Activated B cell treated with CpG ODN at 0.5 μM for 24 hours (primary cell): ENCODE data around the gene PCDH9. TPM values are rescaled to one million over a fixed set of nuclear protein-coding genes. Genes with fewer than 3 reads are reported as not detected.

Experiments
- ATAC-seq: fragments of 200-7000 bp; cut with Tn5 transposase; one replicate; pipeline ENCODE4 v1.10.0; 2021; ENCODE audit warnings: low read depth, mild to moderate bottlenecking, moderate library complexity
- CTCF ChIA-PET: fragments of 350-600 bp; sonication (Branson Sonifier 250); formaldehyde crosslinking; loops from one replicate; lab custom pipeline; 2021; ENCODE audit warnings: antibody characterized with exemption; lab: Charles Lee
- POLR2A ChIA-PET: fragments of 350-600 bp; sonication (Branson Sonifier 250); formaldehyde crosslinking; loops from one replicate; lab custom pipeline; 2021; ENCODE audit warnings: antibody characterized with exemption; lab: Charles Lee
- DNase-seq: peaks from one replicate; pipeline ENCODE4 v3.0.0; 2022
- H3K27ac Mint-ChIP-seq: one replicate; pipeline ENCODE4 v1.8.0; 2020; ENCODE audit warnings: mixed read lengths
- H3K27me3 Mint-ChIP-seq: one replicate; pipeline ENCODE4 v1.8.0; 2021; ENCODE audit warnings: mixed read lengths
- H3K36me3 Mint-ChIP-seq: one replicate; pipeline ENCODE4 v1.8.0; 2021; ENCODE audit warnings: low read depth, mixed read lengths
- H3K4me1 Mint-ChIP-seq: one replicate; pipeline ENCODE4 v1.8.0; 2021; ENCODE audit warnings: mixed read lengths
- H3K4me3 Mint-ChIP-seq: one replicate; pipeline ENCODE4 v1.8.0; 2020; ENCODE audit warnings: mild to moderate bottlenecking, mixed read lengths
- H3K9me3 Mint-ChIP-seq: one replicate; pipeline ENCODE4 v1.8.0; 2020; ENCODE audit warnings: mixed read lengths
- CTCF ChIP-seq: fragments of 200-600 bp; IDR thresholded peaks from one replicate; pipeline ENCODE4 v1.8.0; 2022; ENCODE audit warnings: antibody characterized with exemption, mild to moderate bottlenecking
- intact Hi-C: fragments of 100-400 bp; cut with micrococcal nuclease; formaldehyde crosslinking; loops from one replicate; pipeline ENCODE4 v1.15.1; 2024
- total RNA-seq: library from RNA; stranded (reverse); gene quantifications from 2 replicates; pipeline ENCODE4 v1.2.3, GENCODE V29; 2022

PCDH9 gene
- total RNA-seq, 1 donor from 2014 or later, result 6.4 TPM

GRCh38 chr13:66359393-66359792 is 870.7 kb downstream of the PCDH9 start:
- Mint-ChIP-seq H3K36me3 (no peaks in the 10 kb centered on the region), H3K4me1 (no peaks in the 10 kb centered on the region), H3K4me3 (no peak overlapping the region), H3K9me3 (no peaks in the 10 kb centered on the region), H3K27ac (no peak overlapping the region), H3K27me3 (no peaks in the 10 kb centered on the region)
- ATAC-seq, result no peak
- CTCF ChIA-PET, result no interaction called here
- intact Hi-C loops, result no loop called here
- no peak for TF ChIP-seq CTCF
- POLR2A ChIA-PET, result no interaction called here
- no peak for DNase-seq

GRCh38 chr13:66358564-66358963 is 871.6 kb downstream of the PCDH9 start:
- Mint-ChIP-seq H3K4me3 (no peak overlapping the region), H3K36me3 (no peaks in the 10 kb centered on the region), H3K9me3 (no peaks in the 10 kb centered on the region), H3K27ac (no peak overlapping the region), H3K4me1 (no peaks in the 10 kb centered on the region), H3K27me3 (no peaks in the 10 kb centered on the region)
- TF ChIP-seq CTCF, result no peak
- POLR2A ChIA-PET, result no interaction called here
- intact Hi-C loops, result no loop called here
- DNase-seq (no peak), ATAC-seq (no peak)
- CTCF ChIA-PET, result no interaction called here

DNA sequence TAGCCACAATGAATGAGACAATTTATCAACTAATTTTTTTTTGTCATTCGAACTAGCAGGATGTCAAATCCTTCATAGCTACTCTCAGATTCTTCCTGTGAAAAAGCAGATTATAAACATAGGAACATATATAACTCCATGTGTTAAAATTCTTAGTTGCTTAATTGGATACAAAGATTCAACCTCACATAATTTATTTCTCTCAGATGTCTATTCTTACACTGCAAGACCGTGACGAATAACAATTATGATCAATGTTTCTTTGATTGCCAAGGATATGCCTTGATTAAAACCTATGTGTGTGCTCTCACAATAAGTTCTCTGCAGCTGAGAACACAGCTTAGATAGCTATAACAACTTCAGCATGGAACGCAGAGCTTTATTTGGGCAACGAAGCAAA is 872.7 kb downstream of the PCDH9 start:
- Mint-ChIP-seq H3K4me1 (no peaks in the 10 kb centered on the region), H3K4me3 (no peak overlapping the region), H3K36me3 (no peaks in the 10 kb centered on the region), H3K9me3 (no peaks in the 10 kb centered on the region), H3K27ac (no peak overlapping the region), H3K27me3 (no peaks in the 10 kb centered on the region)
- DNase-seq (no peak), ATAC-seq (no peak)
- no peak for TF ChIP-seq CTCF
- ChIA-PET CTCF (no interaction called here), POLR2A (no interaction called here)
- intact Hi-C loops, result no loop called here

GRCh38 chr13:66354879-66355751 is 875.0 kb downstream of the PCDH9 start:
- intact Hi-C loops, result no loop called here
- Mint-ChIP-seq H3K4me1 (no peaks in the 10 kb centered on the region), H3K36me3 (no peaks in the 10 kb centered on the region), H3K27me3 (no peaks in the 10 kb centered on the region), H3K9me3 (no peaks in the 10 kb centered on the region), H3K27ac (no peak overlapping the region), H3K4me3 (no peak overlapping the region)
- ATAC-seq (no peak), DNase-seq (no peak)
- no peak for TF ChIP-seq CTCF
- ChIA-PET CTCF (no interaction called here), POLR2A (no interaction called here)

GRCh38 chr13:66353664-66354063 is 876.5 kb downstream of the PCDH9 start:
- DNase-seq, result no peak
- ChIA-PET POLR2A (no interaction called here), CTCF (no interaction called here)
- H3K4me1 Mint-ChIP-seq, result no peaks in the 10 kb centered on the region
- intact Hi-C loops, result no loop called here
- ATAC-seq, result no peak
- H3K9me3 Mint-ChIP-seq, result no peaks in the 10 kb centered on the region
- H3K27ac Mint-ChIP-seq, result no peak overlapping the region
- H3K27me3 Mint-ChIP-seq, result no peaks in the 10 kb centered on the region
- no peak overlapping the region for H3K4me3 Mint-ChIP-seq
- H3K36me3 Mint-ChIP-seq, result no peaks in the 10 kb centered on the region
- TF ChIP-seq CTCF, result no peak
